ACC112 (cell line): ENCODE measurements around the gene PPP4R3B.
A peak's percentile ranks its signal among the peaks of the same experiment; 100 is the strongest.
"Not testable (repeated sequence)": the region's sequence is repeated elsewhere in the genome, so short reads cannot be mapped to it uniquely, and the experiment has no call there.

Experiments used
- H2AFZ ChIP-seq: fragments of 200-600 bp; sonication (generic); one replicate; pipeline ENCODE4 v1.6.0; 2017; ENCODE audit warnings: antibody characterized with exemption, low read length; ENCODE audit not compliant: unreplicated experiment
- H3K27ac ChIP-seq: fragments of 200-600 bp; sonication (generic); 2 replicates; pipeline ENCODE4 v1.5.1; 2014; ENCODE audit warnings: low read depth, mild to moderate bottlenecking, antibody characterized with exemption, low read length, moderate library complexity
- H3K27me3 ChIP-seq: fragments of 200-600 bp; sonication (generic); 2 replicates; pipeline ENCODE4 v1.6.1; 2014; ENCODE audit warnings: mild to moderate bottlenecking, antibody characterized with exemption, low read length, moderate library complexity, mixed read lengths; ENCODE audit not compliant: insufficient read depth
- H3K36me3 ChIP-seq: fragments of 200-600 bp; sonication (generic); 2 replicates; pipeline ENCODE4 v1.6.1; 2016; ENCODE audit warnings: mild to moderate bottlenecking, antibody characterized with exemption, low read length, moderate library complexity, mixed read lengths; ENCODE audit not compliant: insufficient read depth
- H3K4me1 ChIP-seq: fragments of 200-600 bp; sonication (generic); one replicate; pipeline ENCODE4 v1.6.1; 2016; ENCODE audit warnings: low read length, mixed read lengths; ENCODE audit not compliant: insufficient read depth, unreplicated experiment, control insufficient read depth
- H3K4me3 ChIP-seq: fragments of 200-600 bp; sonication (generic); 2 replicates; pipeline ENCODE4 v1.5.1; 2014; ENCODE audit warnings: mild to moderate bottlenecking, low read depth, low read length
- H3K79me2 ChIP-seq: fragments of 200-600 bp; sonication (generic); one replicate; pipeline ENCODE4 v1.6.0; 2016; ENCODE audit warnings: low read length; ENCODE audit not compliant: control insufficient read depth, unreplicated experiment, insufficient read depth

The PPP4R3B gene

GRCh38 chr2:55595536-55595935, 21.9 kb downstream of the PPP4R3B start:
- peaks cover 10% of the 10 kb centered on the region for H3K36me3 ChIP-seq

GRCh38 chr2:55592130-55592529, 25.3 kb downstream of the PPP4R3B start:
- H3K79me2 ChIP-seq, result peaks cover 10% of the 10 kb centered on the region
- no peak overlapping the region for H3K4me3 ChIP-seq
- H2AFZ ChIP-seq, result no peak overlapping the region
- H3K36me3 ChIP-seq, result peaks cover 5% of the 10 kb centered on the region
- no peaks in the 10 kb centered on the region for H3K27me3 ChIP-seq
- peaks cover 17% of the 10 kb centered on the region for H3K4me1 ChIP-seq
- H3K27ac ChIP-seq, result no peak overlapping the region

More at GRCh38 chr2:55595536-55595935, 21.9 kb downstream of the PPP4R3B start:
- Histone ChIP-seq H3K79me2 (peaks cover 15% of the 10 kb centered on the region), H2AFZ (no peak overlapping the region), H3K4me3 (no peak overlapping the region), H3K27me3 (no peaks in the 10 kb centered on the region), H3K27ac (no peak overlapping the region), H3K4me1 (peaks cover 12% of the 10 kb centered on the region)

GRCh38 chr2:55590810-55591440, 26.5 kb downstream of the PPP4R3B start:
- H3K79me2 ChIP-seq, result peaks cover 14% of the 10 kb centered on the region

GRCh38 chr2:55585451-55586080, 31.9 kb downstream of the PPP4R3B start:
- H3K79me2 ChIP-seq, result peaks cover 9% of the 10 kb centered on the region
- H3K4me1 ChIP-seq, result peaks cover 52% of the 10 kb centered on the region
- peaks cover 13% of the 10 kb centered on the region for H3K36me3 ChIP-seq
- no peaks in the 10 kb centered on the region for H3K27me3 ChIP-seq
- peak overlapping the region; percentile 99 for H3K27ac ChIP-seq
- H3K4me3 ChIP-seq, result peak overlapping the region; percentile 61
- H2AFZ ChIP-seq, result no peak overlapping the region

More at GRCh38 chr2:55590810-55591440, 26.5 kb downstream of the PPP4R3B start:
- H3K36me3 ChIP-seq, result peaks cover 3% of the 10 kb centered on the region
- peak overlapping the region; percentile 61 for H3K27ac ChIP-seq
- peaks cover 29% of the 10 kb centered on the region for H3K4me1 ChIP-seq
- no peaks in the 10 kb centered on the region for H3K27me3 ChIP-seq
- H2AFZ ChIP-seq, result no peak overlapping the region
- H3K4me3 ChIP-seq, result no peak overlapping the region

- H2AFZ ChIP-seq, result no peak overlapping the region
- peak overlapping the region; percentile 66 for H3K27ac ChIP-seq
- H3K79me2 ChIP-seq, result peaks cover 9% of the 10 kb centered on the region
- H3K4me1 ChIP-seq, result peaks cover 46% of the 10 kb centered on the region
- peaks cover 27% of the 10 kb centered on the region; the same call in 1 of the 2 replicates for H3K36me3 ChIP-seq
- no peaks in the 10 kb centered on the region for H3K27me3 ChIP-seq
- H3K4me3 ChIP-seq, result no peak overlapping the region
These were observed 35.4 kb downstream of the PPP4R3B start for GRCh38 chr2:55581874-55582547.

- H3K27me3 ChIP-seq, result no peaks in the 10 kb centered on the region
- peaks cover 40% of the 10 kb centered on the region for H3K4me1 ChIP-seq
- peak overlapping the region; percentile 66; the same call in 1 of the 2 replicates for H3K27ac ChIP-seq
- peaks cover 4% of the 10 kb centered on the region for H3K79me2 ChIP-seq
- no peak overlapping the region for H2AFZ ChIP-seq
- peaks cover 32% of the 10 kb centered on the region for H3K36me3 ChIP-seq
- no peak overlapping the region for H3K4me3 ChIP-seq
These were observed 36.0 kb downstream of the PPP4R3B start for GRCh38 chr2:55581435-55581834.

GRCh38 chr2:55569002-55569401, 48.4 kb downstream of the PPP4R3B start:
- not testable (repeated sequence) for H3K27ac ChIP-seq, H3K4me1 ChIP-seq, H3K4me3 ChIP-seq, H2AFZ ChIP-seq, H3K79me2 ChIP-seq, H3K27me3 ChIP-seq
- peaks cover 21% of the 10 kb centered on the region for H3K36me3 ChIP-seq

- Histone ChIP-seq H3K27ac (no peak overlapping the region), H2AFZ (no peak overlapping the region), H3K4me1 (no peaks in the 10 kb centered on the region), H3K36me3 (peaks cover 38% of the 10 kb centered on the region), H3K79me2 (no peaks in the 10 kb centered on the region), H3K4me3 (no peak overlapping the region), H3K27me3 (no peaks in the 10 kb centered on the region)
These were observed 50.1 kb downstream of the PPP4R3B start for GRCh38 chr2:55567298-55567697.

- Histone ChIP-seq H3K36me3 (peaks cover 51% of the 10 kb centered on the region), H3K27me3 (no peaks in the 10 kb centered on the region), H3K79me2 (no peaks in the 10 kb centered on the region), H2AFZ (no peak overlapping the region), H3K4me3 (no peak overlapping the region), H3K27ac (no peak overlapping the region), H3K4me1 (no peaks in the 10 kb centered on the region)
These were observed 51.8 kb downstream of the PPP4R3B start for GRCh38 chr2:55565613-55566012.

- Histone ChIP-seq H3K36me3 (peaks cover 56% of the 10 kb centered on the region), H3K27me3 (no peaks in the 10 kb centered on the region), H3K79me2 (no peaks in the 10 kb centered on the region), H2AFZ (no peak overlapping the region), H3K4me1 (peaks cover 5% of the 10 kb centered on the region), H3K27ac (no peak overlapping the region), H3K4me3 (no peak overlapping the region)
These were observed 56.6 kb downstream of the PPP4R3B start for GRCh38 chr2:55560855-55561254.
